ENCODE measurements around the gene ITGB7.

DNA sequence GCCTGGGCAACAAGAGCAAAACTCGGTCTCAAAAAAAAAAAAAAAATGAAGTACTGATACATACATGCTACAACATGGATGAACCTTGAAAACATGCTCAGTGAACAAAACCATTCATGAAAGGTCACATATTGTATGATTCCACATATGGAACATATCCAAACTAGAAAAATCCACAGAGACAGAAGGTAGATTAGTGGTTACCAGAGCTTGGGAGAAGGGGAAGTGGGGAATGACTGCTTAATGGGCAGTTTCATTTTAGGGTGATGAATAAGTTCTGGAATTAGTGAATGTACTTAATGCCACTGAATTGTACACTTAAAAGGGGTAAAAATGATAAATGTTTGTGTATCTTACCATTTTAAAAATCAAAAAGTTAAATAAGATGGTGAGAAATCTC is 2.7 kb downstream of the ITGB7 start:
- no peak for TF ChIP-seq MXI1 (IDR thresholded peaks at IDR 0.05; ENCODE audit: borderline replicate concordance, low read depth, low read length)
- TF ChIP-seq CEBPB (IDR thresholded peaks at IDR 0.05; ENCODE audit: low read depth, low read length): no peak
- TF ChIP-seq, protein P1, sequence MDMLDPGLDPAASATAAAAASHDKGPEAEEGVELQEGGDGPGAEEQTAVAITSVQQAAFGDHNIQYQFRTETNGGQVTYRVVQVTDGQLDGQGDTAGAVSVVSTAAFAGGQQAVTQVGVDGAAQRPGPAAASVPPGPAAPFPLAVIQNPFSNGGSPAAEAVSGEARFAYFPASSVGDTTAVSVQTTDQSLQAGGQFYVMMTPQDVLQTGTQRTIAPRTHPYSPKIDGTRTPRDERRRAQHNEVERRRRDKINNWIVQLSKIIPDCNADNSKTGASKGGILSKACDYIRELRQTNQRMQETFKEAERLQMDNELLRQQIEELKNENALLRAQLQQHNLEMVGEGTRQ (IDR thresholded peaks at IDR 0.05; ENCODE audit: low read depth, low read length): no peak
- TF ChIP-seq, protein P2, sequence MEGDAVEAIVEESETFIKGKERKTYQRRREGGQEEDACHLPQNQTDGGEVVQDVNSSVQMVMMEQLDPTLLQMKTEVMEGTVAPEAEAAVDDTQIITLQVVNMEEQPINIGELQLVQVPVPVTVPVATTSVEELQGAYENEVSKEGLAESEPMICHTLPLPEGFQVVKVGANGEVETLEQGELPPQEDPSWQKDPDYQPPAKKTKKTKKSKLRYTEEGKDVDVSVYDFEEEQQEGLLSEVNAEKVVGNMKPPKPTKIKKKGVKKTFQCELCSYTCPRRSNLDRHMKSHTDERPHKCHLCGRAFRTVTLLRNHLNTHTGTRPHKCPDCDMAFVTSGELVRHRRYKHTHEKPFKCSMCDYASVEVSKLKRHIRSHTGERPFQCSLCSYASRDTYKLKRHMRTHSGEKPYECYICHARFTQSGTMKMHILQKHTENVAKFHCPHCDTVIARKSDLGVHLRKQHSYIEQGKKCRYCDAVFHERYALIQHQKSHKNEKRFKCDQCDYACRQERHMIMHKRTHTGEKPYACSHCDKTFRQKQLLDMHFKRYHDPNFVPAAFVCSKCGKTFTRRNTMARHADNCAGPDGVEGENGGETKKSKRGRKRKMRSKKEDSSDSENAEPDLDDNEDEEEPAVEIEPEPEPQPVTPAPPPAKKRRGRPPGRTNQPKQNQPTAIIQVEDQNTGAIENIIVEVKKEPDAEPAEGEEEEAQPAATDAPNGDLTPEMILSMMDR (conservative IDR thresholded peaks at IDR 0.05; ENCODE audit: low read depth, low read length): no peak
- TF ChIP-seq MAFK (IDR thresholded peaks at IDR 0.05; ENCODE audit: low read depth, low read length): no peak
- TF ChIP-seq BHLHE40 (IDR thresholded peaks at IDR 0.05; ENCODE audit: low read depth, low read length): no peak
- no peak for TF ChIP-seq RAD21 (IDR thresholded peaks at IDR 0.05; ENCODE audit: low read length)
- no peak for TF ChIP-seq POLR2A (IDR thresholded peaks at IDR 0.05; ENCODE audit: low read depth, low read length)
- TF ChIP-seq SMC3 (IDR thresholded peaks at IDR 0.05; ENCODE audit: low read depth, low read length): no peak
- no peak for TF ChIP-seq RCOR1 (IDR thresholded peaks at IDR 0.05; ENCODE audit: insufficient replicate concordance, low read length)
- no peak for TF ChIP-seq FOS (IDR thresholded peaks at IDR 0.05; ENCODE audit: low read depth, low read length)
- no peak for TF ChIP-seq NFE2L2 (IDR thresholded peaks at IDR 0.05; ENCODE audit: low read depth, low read length)
- no peak for TF ChIP-seq RFX5 (IDR thresholded peaks at IDR 0.05; ENCODE audit: low read depth, low read length)
